WERI-Rb-1 (cell line): ENCODE results near the gene MSLN.
A peak's percentile ranks its signal among the peaks of the same experiment; 100 is the strongest.
"Not testable (repeated sequence)": the region's sequence is repeated elsewhere in the genome, so short reads cannot be mapped to it uniquely, and the experiment has no call there.

ENCODE experiments used
- DNase-seq: peaks from one replicate; pipeline ENCODE4 v3.0.0-alpha.2; 2020
- H3K27ac ChIP-seq: fragments of 250-450 bp; sonication (Bioruptor Pico); 2 replicates; pipeline ENCODE4 v1.5.1; 2020; ENCODE audit warnings: mild to moderate bottlenecking, moderate library complexity
- H3K27me3 ChIP-seq: fragments of 250-450 bp; sonication (Bioruptor Pico); 2 replicates; pipeline ENCODE4 v1.5.1; 2021; ENCODE audit warnings: mild to moderate bottlenecking, low read depth, moderate library complexity; ENCODE audit not compliant: insufficient read depth, severe bottlenecking
- H3K36me3 ChIP-seq: fragments of 250-450 bp; sonication (Bioruptor Pico); 2 replicates; pipeline ENCODE4 v1.5.1; 2020; ENCODE audit warnings: mild to moderate bottlenecking, moderate library complexity
- H3K4me3 ChIP-seq: 2 replicates; pipeline ENCODE4 v1.5.1; 2011; ENCODE audit warnings: low read depth, mild to moderate bottlenecking, control low read depth, low read length
- H3K9me3 ChIP-seq: fragments of 250-450 bp; sonication (Bioruptor Pico); 2 replicates; pipeline ENCODE4 v1.5.1; 2021; ENCODE audit warnings: mild to moderate bottlenecking, moderate library complexity; ENCODE audit not compliant: severe bottlenecking
- TF ChIP-seq, protein P1 (sequence below): IDR thresholded peaks from 2 replicates; pipeline ENCODE4 v1.5.1; 2011; ENCODE audit warnings: low read depth, mild to moderate bottlenecking, control low read depth, inconsistent platforms, low read length

MSLN gene

DNA sequence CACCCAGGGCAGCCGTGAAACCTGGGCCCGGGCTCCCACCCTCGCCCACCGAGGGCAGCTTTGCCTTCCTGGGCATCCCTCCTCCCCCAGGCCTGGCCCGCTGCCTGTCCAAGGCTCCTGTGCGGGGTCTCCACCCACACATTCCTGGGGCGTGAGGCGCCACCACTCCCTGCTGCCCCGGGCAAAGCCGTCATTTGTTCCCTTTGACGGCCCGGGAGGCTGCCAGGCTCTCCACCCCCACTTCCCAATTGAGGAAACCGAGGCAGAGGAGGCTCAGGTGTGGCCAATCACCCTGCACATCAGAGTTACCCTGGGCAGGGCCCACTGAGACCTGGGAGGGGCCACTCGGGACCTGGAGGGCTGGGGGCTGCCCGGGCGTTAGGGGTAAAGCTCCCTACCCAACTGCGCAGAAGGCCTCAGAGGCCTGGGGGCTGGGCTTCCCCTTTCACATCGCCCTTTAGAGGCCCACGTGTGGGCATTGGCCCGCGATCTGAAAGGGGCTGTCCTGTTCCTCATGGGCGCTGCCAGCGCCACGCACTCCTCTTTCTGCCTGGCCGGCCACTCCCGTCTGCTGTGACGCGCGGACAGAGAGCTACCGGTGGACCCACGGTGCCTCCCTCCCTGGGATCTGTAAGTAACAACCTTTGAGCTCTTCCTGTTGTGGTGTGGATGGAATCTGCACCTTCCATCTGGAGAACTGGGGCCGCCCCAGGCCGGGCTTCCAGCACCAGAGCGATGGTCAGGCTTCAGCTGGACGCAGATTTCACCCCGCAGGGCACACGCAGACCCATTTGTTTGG, at the start of gene MSLN:
Gene MSLN, plus strand, starts transcription at position 190 of the 799 bp plus-strand sequence. CDS start 1,947 bp downstream, outside the sequence.
- no peak for DNase-seq
- TF ChIP-seq, protein P1, sequence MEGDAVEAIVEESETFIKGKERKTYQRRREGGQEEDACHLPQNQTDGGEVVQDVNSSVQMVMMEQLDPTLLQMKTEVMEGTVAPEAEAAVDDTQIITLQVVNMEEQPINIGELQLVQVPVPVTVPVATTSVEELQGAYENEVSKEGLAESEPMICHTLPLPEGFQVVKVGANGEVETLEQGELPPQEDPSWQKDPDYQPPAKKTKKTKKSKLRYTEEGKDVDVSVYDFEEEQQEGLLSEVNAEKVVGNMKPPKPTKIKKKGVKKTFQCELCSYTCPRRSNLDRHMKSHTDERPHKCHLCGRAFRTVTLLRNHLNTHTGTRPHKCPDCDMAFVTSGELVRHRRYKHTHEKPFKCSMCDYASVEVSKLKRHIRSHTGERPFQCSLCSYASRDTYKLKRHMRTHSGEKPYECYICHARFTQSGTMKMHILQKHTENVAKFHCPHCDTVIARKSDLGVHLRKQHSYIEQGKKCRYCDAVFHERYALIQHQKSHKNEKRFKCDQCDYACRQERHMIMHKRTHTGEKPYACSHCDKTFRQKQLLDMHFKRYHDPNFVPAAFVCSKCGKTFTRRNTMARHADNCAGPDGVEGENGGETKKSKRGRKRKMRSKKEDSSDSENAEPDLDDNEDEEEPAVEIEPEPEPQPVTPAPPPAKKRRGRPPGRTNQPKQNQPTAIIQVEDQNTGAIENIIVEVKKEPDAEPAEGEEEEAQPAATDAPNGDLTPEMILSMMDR: no peak
- Histone ChIP-seq H3K36me3 (no peaks in the 10 kb centered on the region), H3K27me3 (no peaks in the 10 kb centered on the region), H3K9me3 (no peaks in the 10 kb centered on the region), H3K4me3 (no peak within 1 kb of the TSS), H3K27ac (no peak within 1 kb of the TSS; the same call in 1 of the 2 replicates)

GRCh38 chr16:711084-711483, 49.5 kb upstream of the MSLN start:
- H3K27me3 ChIP-seq: peaks cover 15% of the 10 kb centered on the region
- no peaks in the 10 kb centered on the region for H3K36me3 ChIP-seq
- TF ChIP-seq, protein P1: no peak
- H3K9me3 ChIP-seq: no peaks in the 10 kb centered on the region
- DNase-seq: no peak
- no peak overlapping the region for H3K27ac ChIP-seq
- no peak overlapping the region for H3K4me3 ChIP-seq

DNA sequence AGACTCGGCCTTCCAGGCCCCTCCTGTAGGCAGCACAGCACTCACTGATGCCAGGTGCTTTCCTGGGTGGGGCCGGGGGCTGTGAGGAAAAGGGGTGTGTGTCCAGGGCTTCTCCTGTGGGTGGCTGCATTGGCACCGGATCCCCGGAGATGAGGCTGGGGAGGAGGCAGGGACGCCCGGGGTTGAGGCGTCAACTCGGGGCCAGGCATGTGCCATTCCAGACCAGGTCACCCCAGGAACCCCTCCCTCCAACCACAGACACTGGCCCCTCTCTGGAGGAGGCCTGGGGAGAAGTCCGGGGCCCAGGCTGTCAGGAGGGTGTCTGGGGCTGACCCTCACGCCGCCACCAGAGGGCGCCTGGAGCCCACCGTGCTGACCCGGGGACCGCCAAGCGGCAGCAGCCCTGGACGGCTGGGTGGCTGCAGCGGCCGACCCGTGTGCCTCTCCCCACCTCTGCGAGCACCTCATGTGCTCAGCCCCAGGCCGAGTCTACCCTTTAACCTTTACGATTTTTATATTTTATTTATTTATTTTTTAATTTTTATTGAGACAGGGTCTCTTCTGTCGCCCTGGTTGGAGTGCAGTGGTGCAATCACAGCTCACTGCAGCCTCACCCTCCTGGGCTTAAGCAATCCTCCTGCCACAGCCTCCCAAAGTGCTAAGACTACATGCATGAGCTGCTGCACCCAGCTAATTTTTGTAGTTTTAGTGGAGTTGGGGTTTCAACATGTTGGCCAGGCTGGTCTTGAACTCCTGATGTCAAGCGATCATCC, 48.8 kb upstream of the MSLN start:
- H3K36me3 ChIP-seq: no peaks in the 10 kb centered on the region; the same call in 1 of the 2 replicates
- no peak overlapping the region for H3K27ac ChIP-seq
- peak; percentile 83 for DNase-seq
- TF ChIP-seq, protein P1: peak; percentile 96
- no peak overlapping the region for H3K4me3 ChIP-seq
- no peaks in the 10 kb centered on the region for H3K9me3 ChIP-seq
- peaks cover 12% of the 10 kb centered on the region for H3K27me3 ChIP-seq

GRCh38 chr16:712740-713250, 47.7 kb upstream of the MSLN start:
- H3K27ac ChIP-seq, H3K4me3 ChIP-seq, H3K36me3 ChIP-seq, H3K9me3 ChIP-seq: not testable (repeated sequence)
- peak; percentile 79 for DNase-seq
- TF ChIP-seq, protein P1: peak; percentile 45
- H3K27me3 ChIP-seq: peaks cover 12% of the 10 kb centered on the region

DNA sequence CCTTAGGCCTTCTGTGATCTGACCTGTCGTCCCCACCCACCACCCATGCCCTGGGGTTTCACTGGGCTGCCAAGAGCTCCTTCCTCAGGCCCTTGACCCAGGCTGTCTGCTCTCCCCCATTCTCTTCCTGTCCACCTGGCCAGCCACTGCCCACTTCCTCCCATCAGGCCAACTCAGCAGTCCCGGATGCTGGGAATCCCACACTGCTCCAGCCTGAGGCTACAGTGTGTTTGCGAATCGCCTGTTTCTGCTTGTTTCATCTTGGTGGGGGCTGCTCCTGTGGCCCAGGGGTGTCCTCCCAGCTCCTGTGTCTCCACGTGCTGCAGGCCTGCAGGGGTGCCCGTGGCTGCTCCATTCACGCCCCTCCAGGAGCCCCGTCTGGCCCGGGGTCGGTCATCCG, 46.5 kb upstream of the MSLN start:
- peaks cover 10% of the 10 kb centered on the region for H3K27me3 ChIP-seq
- no peaks in the 10 kb centered on the region; the same call in 1 of the 2 replicates for H3K36me3 ChIP-seq
- H3K27ac ChIP-seq: no peak overlapping the region
- H3K9me3 ChIP-seq: no peaks in the 10 kb centered on the region
- no peak overlapping the region for H3K4me3 ChIP-seq
- TF ChIP-seq, protein P1: no peak
- no peak for DNase-seq
